A375 (cell line): Measurements from ENCODE around the gene LRRC45. TPM values are rescaled to one million over a fixed set of nuclear protein-coding genes. Genes with fewer than 3 reads are reported as not detected.

Experiments
- total RNA-seq: library from RNA; depleted of rRNA; stranded (reverse); fragments of >200 nt; shearing (Covaris generic); gene quantifications from 2 replicates; pipeline ENCODE4 v1.2.3, GENCODE V29; 2014; rRNA removed

The LRRC45 gene
- 17.9 and 20.5 TPM in 2 replicates for total RNA-seq

GRCh38 chr17:82022981-82023446 is at the start of gene LRRC45:
TSS of gene LRRC45 (plus strand) at chr17:82023305. CDS start at chr17:82023644, 339 bp downstream.

DNA sequence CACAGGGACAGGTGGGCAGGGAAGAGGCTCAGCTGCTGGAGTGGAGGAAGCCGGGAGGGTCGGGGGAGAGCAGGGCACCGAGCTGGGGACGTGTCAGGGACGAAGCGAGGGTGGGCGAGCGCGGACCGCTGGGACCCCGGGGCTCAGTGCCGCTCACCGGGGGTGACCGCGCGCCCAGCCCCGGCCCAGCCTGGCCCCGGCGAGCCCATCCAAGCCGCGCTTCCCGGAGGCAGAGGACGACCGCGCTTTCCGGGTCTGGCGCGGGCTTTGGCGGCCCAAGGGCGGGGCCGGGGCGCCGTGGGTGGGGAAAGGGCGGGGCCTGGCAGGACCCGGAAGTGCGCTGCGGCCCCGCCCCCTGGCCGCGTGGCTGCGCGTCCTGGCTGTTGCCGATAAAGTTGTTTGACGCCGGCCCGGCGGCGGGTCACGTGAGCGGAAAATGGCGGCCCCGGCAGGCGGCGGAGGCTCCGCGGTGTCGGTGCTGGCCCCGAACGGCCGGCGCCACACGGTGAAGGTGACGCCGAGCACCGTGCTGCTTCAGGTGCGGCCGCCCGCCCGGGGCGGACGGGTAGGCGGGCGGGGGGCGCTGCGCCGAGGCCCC is 45.8 kb upstream of the LRRC45 start, which contains the start of gene ASPSCR1:
ASPSCR1 (plus strand) TSS at position 419 of the 598 bp plus-strand sequence; CDS start at position 437, 18 bp downstream.

GRCh38 chr17:82022310-82022980 is 660 bp upstream of the LRRC45 start, which contains the start of gene CENPX:
TSS of gene CENPX (minus strand) at chr17:82022878. CDS start at chr17:82022861, 17 bp downstream.

GRCh38 chr17:82031303-82031884 is 8.3 kb downstream of the LRRC45 start, which contains the start of gene RAC3:
TSS of gene RAC3 (plus strand) at chr17:82031678. CDS start at chr17:82031762, 84 bp downstream.

GRCh38 chr17:82037092-82037888 is 14.2 kb downstream of the LRRC45 start, which contains the start of gene DCXR:
TSS of gene DCXR (minus strand) at chr17:82037697. CDS start at chr17:82037682, 15 bp downstream.

DNA sequence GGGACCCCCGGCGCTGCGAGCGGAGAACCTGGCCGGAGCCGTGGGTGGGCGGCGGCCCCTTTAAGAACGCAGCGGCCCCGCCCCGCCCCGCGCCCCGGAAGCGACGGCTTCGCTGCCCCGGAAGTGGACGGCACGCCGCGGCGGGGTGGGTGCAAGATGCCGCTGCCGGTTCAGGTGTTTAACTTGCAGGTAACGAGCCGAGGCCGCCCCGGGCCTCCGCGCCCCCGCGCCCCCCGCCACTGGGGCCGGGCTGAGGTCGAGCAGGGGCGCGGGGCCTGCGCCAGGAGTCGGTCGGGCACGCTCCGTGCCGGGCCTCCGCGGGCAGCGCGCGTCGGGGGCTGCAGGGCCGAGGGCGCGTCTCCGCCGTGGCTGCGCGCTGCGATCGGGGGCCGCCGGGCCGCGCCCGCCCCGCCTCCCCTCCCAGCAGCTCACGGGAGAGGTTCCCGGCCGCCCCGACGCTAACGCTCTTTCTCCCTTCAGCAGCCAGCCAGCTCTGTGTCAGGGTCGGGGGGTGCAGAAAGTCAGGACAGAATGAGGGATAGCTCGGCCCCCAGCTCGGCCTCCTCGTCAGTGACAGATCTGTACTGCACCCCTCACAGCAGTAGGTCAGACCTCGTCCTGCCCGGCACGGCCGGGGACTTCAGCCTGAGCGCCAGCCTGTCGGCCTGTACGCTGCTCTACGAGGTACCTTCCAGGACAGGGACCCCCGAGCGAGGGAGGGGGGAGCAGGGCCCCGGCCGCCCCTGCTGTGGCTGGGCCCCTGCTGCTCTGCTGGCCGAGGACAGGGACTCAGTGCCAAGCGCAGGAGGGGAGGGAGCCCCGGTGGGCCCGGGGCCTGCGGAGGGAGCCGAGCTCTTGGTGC is 28.9 kb downstream of the LRRC45 start, which contains the start of the genes GPS1 and RFNG:
GPS1 (plus strand) TSS at position 123 of the 862 bp plus-strand sequence; CDS start at position 157, 34 bp downstream.
RFNG (minus strand) TSS at position 36 of the 862 bp plus-strand sequence. CDS start 45 bp downstream, outside the sequence.

GRCh38 chr17:82065638-82066303 is 42.7 kb downstream of the LRRC45 start, which contains the start of gene DUS1L:
TSS of gene DUS1L (minus strand) at chr17:82065804. CDS start at chr17:82065059, 745 bp downstream.

Other genes starting within 250 kb of the LRRC45 start
- gene GCGR, start 219.2 kb upstream of the LRRC45 start, total RNA-seq: not detected in 2 replicates
- gene MCRIP1, start 190.0 kb upstream of the LRRC45 start, total RNA-seq: 73.0 and 96.0 TPM in 2 replicates
- 0.61 TPM in 1 of 2 replicates, not detected in the other for gene PPP1R27, start 188.3 kb upstream of the LRRC45 start, total RNA-seq
- 716 and 811 TPM in 2 replicates for gene P4HB, start 162.8 kb upstream of the LRRC45 start, total RNA-seq
- 229 and 255 TPM in 2 replicates for gene ARHGDIA, start 152.0 kb upstream of the LRRC45 start, total RNA-seq
- 423 and 436 TPM in 2 replicates for gene ALYREF, start 131.7 kb upstream of the LRRC45 start, total RNA-seq
- 135 and 136 TPM in 2 replicates for gene ANAPC11, start 131.6 kb upstream of the LRRC45 start, total RNA-seq
- gene NPB, start 121.1 kb upstream of the LRRC45 start, total RNA-seq: 0.11 and 0.24 TPM in 2 replicates
- 27.0 and 32.0 TPM in 2 replicates for gene PCYT2, start 111.9 kb upstream of the LRRC45 start, total RNA-seq
- 31.6 and 35.1 TPM in 2 replicates for gene SIRT7, start 105.1 kb upstream of the LRRC45 start, total RNA-seq
- 23.1 and 24.7 TPM in 2 replicates for gene MAFG, start 95.6 kb upstream of the LRRC45 start, total RNA-seq
- 190 and 198 TPM in 2 replicates for gene PYCR1, start 86.0 kb upstream of the LRRC45 start, total RNA-seq
- not detected in 2 replicates for gene MYADML2, start 76.1 kb upstream of the LRRC45 start, total RNA-seq
- 0.11 TPM in 1 of 2 replicates, not detected in the other for gene NOTUM, start 62.1 kb upstream of the LRRC45 start, total RNA-seq
- gene ASPSCR1, start 45.7 kb upstream of the LRRC45 start, total RNA-seq: 43.4 and 50.5 TPM in 2 replicates
- 81.1 and 86.3 TPM in 2 replicates for gene CENPX, start 427 bp upstream of the LRRC45 start, total RNA-seq
- gene RAC3, start 8.4 kb downstream of the LRRC45 start, total RNA-seq: 15.0 and 18.4 TPM in 2 replicates
- 74.0 and 86.0 TPM in 2 replicates for gene DCXR, start 14.4 kb downstream of the LRRC45 start, total RNA-seq
- 29.9 and 33.5 TPM in 2 replicates for gene RFNG, start 28.5 kb downstream of the LRRC45 start, total RNA-seq
- gene GPS1, start 28.6 kb downstream of the LRRC45 start, total RNA-seq: 204 and 210 TPM in 2 replicates
- 127 and 134 TPM in 2 replicates for gene DUS1L, start 42.5 kb downstream of the LRRC45 start, total RNA-seq
- gene FASN, start 74.9 kb downstream of the LRRC45 start, total RNA-seq: 246 and 260 TPM in 2 replicates
- 36.2 and 40.3 TPM in 2 replicates for gene CCDC57, start 189.5 kb downstream of the LRRC45 start, total RNA-seq
- 18.8 and 20.1 TPM in 2 replicates for gene SLC16A3, start 205.7 kb downstream of the LRRC45 start, total RNA-seq